Motor neuron (in vitro differentiated cells): ENCODE results near the gene FARSB. TPM values are rescaled to one million over a fixed set of nuclear protein-coding genes. Genes with fewer than 3 reads are reported as not detected.

ENCODE experiments used
- ATAC-seq, 8 experiments: fragments of 200-7000 bp; cut with Tn5 transposase; replicated peaks in 6 of 8; 2 replicates each; pipeline ENCODE4 v1.8.0; 2021; ENCODE audit warnings: mild to moderate bottlenecking in 8 of 8, moderate library complexity in 8 of 8
- H3K27ac ChIP-seq, 2 donors: fragments of 250-450 bp; sonication (Bioruptor Pico); 2 replicates each; pipeline ENCODE4 v1.9.0; 2021; ENCODE audit warnings: antibody characterized with exemption in 2 of 2, mild to moderate bottlenecking in 2 of 2, moderate library complexity in 1 of 2
- H3K4me1 ChIP-seq, 2 donors: fragments of 250-450 bp; sonication (Bioruptor Pico); replicated peaks in 1 of 2; 2 replicates each; pipeline ENCODE4 v1.6.1; 2021; ENCODE audit warnings: antibody characterized with exemption in 2 of 2, mild to moderate bottlenecking in 2 of 2, moderate library complexity in 1 of 2
- H3K4me3 ChIP-seq, 5 donors: fragments of 250-450 bp; sonication (Bioruptor Pico); 2 replicates each; pipeline ENCODE4 v1.9.0; 2021; ENCODE audit warnings: antibody characterized with exemption in 5 of 5, mild to moderate bottlenecking in 5 of 5, moderate library complexity in 4 of 5
- WGBS, 10 experiments: fragments of 450-650 bp; shearing (Covaris generic); methylation state at CpG; one replicate each; pipeline ENCODE4 v1.0.0; 2022; 5-methylcytosine and 5-hydroxymethylcytosine counted together
- in situ Hi-C, 9 experiments: fragments of 400-800 bp; cut with MboI; loops; one replicate each; pipeline ENCODE4 v1.15.0; 2021; ENCODE audit warnings: low sequenced_read_pairs in 9 of 9, low pct_unique_long_range_greater_than_20kb in 2 of 9; ENCODE audit not compliant: unreplicated experiment in 9 of 9
- total RNA-seq, 8 experiments: library from RNA; unstranded; fragments of 300-600 nt; gene quantifications; 2 replicates each; pipeline versions ENCODE4 v1.2.3 to v1.2.4, GENCODE V29; 2022

FARSB gene
- total RNA-seq, 8 experiments from 2014 or later, result 25.9 to 41.0 (median 32.7) TPM

DNA sequence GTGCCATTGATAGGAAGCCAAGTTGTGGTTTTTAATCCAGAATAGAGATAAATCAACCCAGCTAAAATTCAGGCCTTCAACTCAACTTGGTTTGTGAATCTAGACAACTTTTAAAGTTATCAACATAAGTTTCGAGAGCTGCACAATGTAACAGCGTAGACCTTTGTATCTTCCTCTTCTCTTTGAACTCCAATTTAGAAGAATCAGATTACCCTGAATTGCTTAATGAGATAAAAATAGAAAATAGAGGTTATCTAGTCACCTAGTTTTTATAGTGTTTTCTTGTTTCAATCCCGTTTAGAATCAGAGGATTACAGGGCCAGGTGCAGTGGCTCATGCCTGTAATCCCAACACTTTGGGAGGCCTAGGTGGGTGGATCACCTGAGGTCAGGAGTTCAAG, 27.9 kb upstream of the FARSB start:
- H3K27ac ChIP-seq, result no peak overlapping the region
- ATAC-seq, result no peak
- H3K4me1 ChIP-seq, result no peaks in the 10 kb centered on the region
- in situ Hi-C loops, result loop anchor here in 5 of 9 experiments (10.0 to 25.0 kb wide), 3 partner anchors 228 to 1103 kb away; no protein-coding TSS in a partner anchor
- no peak overlapping the region for H3K4me3 ChIP-seq
- whole genome bisulfite sequencing, 10 experiments, result 11 to 100% (median 83%) methylated on average over 1 to 3 of the region's 3 CpGs; no CpG with 5 or more reads in 1 of the 10 experiments

GRCh38 chr2:222677981-222678380, 22.1 kb upstream of the FARSB start:
- Histone ChIP-seq H3K27ac (no peak overlapping the region), H3K4me1 (no peaks in the 10 kb centered on the region), H3K4me3 (no peak overlapping the region)
- peak in 1 of 8 experiments; percentile 18 for ATAC-seq
- WGBS, 10 experiments, result 17 to 100% (median 68%) methylated on average over 1 to 3 of the region's 3 CpGs; no CpG with 5 or more reads in 2 of the 10 experiments
- in situ Hi-C loops, result loop anchor here in 4 of 9 experiments (25.0 kb wide), 2 partner anchors 234 to 1109 kb away; no protein-coding TSS in a partner anchor

- 74 to 100% (median 92%) methylated on average over 3 to 5 of the region's 5 CpGs; no CpG with 5 or more reads in 4 of the 10 experiments for WGBS, 10 experiments
- ATAC-seq, result no peak
- in situ Hi-C loops, result no loop called here
- H3K27ac ChIP-seq, result no peak overlapping the region
- no peak overlapping the region for H3K4me3 ChIP-seq
- H3K4me1 ChIP-seq, result no peaks in the 10 kb centered on the region
Observed at GRCh38 chr2:222673883-222674282, 18.0 kb upstream of the FARSB start.

- H3K4me1 ChIP-seq, result no peaks in the 10 kb centered on the region
- ATAC-seq, result no peak
- in situ Hi-C loops, result no loop called here
- WGBS, 10 experiments, result 80 to 100% (median 88%) methylated on average over 2 to 6 of the region's 7 CpGs; no CpG with 5 or more reads in 3 of the 10 experiments
- no peak overlapping the region for H3K27ac ChIP-seq
- H3K4me3 ChIP-seq, result no peak overlapping the region
Observed at GRCh38 chr2:222673273-222673672, 17.4 kb upstream of the FARSB start.

DNA sequence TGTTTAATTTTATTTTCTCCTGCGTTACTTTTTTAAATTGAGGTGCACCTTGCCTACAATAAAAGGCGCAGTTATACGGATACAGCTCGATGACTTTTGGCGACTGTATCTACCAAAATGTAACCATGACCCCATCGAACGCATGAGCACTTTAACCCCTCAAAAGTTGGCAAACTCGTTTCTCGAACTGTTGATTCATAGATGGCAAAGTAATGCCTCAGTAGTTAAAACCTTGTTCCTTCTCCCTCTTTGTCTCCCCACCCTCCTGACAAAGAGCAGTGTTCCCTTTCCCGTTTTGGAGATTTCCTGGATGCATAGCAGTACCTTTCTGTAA, 16.1 kb upstream of the FARSB start:
- 10 to 60% (median 43%) methylated on average over 1 to 10 of the region's 10 CpGs; no CpG with 5 or more reads in 1 of the 10 experiments for WGBS, 10 experiments
- H3K4me3 ChIP-seq, result peak overlapping the region in 1 of 5 donors; percentile 29
- in situ Hi-C loops, result no loop called here
- no peak overlapping the region for H3K27ac ChIP-seq
- ATAC-seq, result no peak
- peaks cover 0 to 3% of the 10 kb centered on the region in 2 donors for H3K4me1 ChIP-seq

- no peak within 1 kb of the TSS for H3K27ac ChIP-seq
- in situ Hi-C loops, result no loop called here
- H3K4me3 ChIP-seq, result peak within 1 kb of the TSS; percentile 20 to 29 (median 29)
- peak; percentile 85 to 96 (median 91) for ATAC-seq
- H3K4me1 ChIP-seq, result peaks cover 0 to 3% of the 10 kb centered on the region in 2 donors
- 0 to 51% (median 13%) methylated on average over 1 to 34 of the region's 66 CpGs; no CpG with 5 or more reads in 3 of the 10 experiments for WGBS, 10 experiments
Observed at GRCh38 chr2:222671259-222672067, 15.6 kb upstream of the FARSB start, which contains the start of gene MOGAT1. MOGAT1 (plus strand) TSS chr2:222671658; CDS start chr2:222671786, 128 bp downstream.

- Histone ChIP-seq H3K4me1 (peaks cover 0 to 3% of the 10 kb centered on the region in 2 donors), H3K4me3 (no peak overlapping the region), H3K27ac (no peak overlapping the region)
- ATAC-seq, result no peak
- 64 to 94% (median 91%) methylated on average over 3 to 7 of the region's 9 CpGs; no CpG with 5 or more reads in 1 of the 10 experiments for WGBS, 10 experiments
- in situ Hi-C loops, result no loop called here
Observed at GRCh38 chr2:222670191-222671038, 14.5 kb upstream of the FARSB start.

GRCh38 chr2:222669353-222669752, 13.5 kb upstream of the FARSB start:
- no peak for ATAC-seq
- no peak overlapping the region for H3K27ac ChIP-seq
- in situ Hi-C loops, result no loop called here
- no peak overlapping the region for H3K4me3 ChIP-seq
- peaks cover 0 to 3% of the 10 kb centered on the region in 2 donors for H3K4me1 ChIP-seq
- 67 to 100% (median 88%) methylated on average over 1 to 4 of the region's 4 CpGs; no CpG with 5 or more reads in 1 of the 10 experiments for WGBS, 10 experiments

DNA sequence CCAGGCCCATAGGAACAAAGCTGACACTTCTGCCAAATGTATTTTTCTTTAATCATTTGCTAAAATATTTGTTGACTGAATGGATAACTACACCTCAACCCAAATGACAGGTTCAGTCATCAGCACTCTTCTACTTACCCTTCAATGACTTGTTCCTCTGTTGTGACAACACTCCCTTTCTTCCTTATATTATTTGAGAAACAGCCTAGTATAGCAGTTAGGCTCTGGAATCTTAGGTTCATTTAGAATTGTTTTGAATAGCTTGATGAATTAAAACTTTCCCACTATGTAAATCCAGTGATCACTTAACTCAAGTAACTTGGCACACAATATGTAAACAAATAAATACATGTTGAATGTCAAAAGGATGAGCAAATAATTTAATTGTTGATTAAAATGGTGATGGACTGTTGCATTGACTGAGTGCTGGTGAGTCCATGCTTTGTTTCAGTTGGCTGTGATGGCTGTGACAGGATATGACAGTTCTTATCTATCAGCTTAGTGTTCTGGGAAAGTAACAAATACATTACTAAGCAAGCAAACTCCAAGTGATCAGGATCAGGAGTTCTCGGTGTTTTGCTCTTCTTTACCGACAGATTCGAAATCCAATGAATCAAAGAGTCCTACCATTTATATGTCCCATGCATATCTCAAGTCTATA, 12.7 kb upstream of the FARSB start:
- H3K27ac ChIP-seq, result no peak overlapping the region
- H3K4me1 ChIP-seq, result peaks cover 0 to 3% of the 10 kb centered on the region in 2 donors
- in situ Hi-C loops, result no loop called here
- no peak overlapping the region for H3K4me3 ChIP-seq
- 67 to 100% (median 87%) methylated on average over 1 to 3 of the region's 3 CpGs; no CpG with 5 or more reads in 2 of the 10 experiments for WGBS, 10 experiments
- no peak for ATAC-seq

DNA sequence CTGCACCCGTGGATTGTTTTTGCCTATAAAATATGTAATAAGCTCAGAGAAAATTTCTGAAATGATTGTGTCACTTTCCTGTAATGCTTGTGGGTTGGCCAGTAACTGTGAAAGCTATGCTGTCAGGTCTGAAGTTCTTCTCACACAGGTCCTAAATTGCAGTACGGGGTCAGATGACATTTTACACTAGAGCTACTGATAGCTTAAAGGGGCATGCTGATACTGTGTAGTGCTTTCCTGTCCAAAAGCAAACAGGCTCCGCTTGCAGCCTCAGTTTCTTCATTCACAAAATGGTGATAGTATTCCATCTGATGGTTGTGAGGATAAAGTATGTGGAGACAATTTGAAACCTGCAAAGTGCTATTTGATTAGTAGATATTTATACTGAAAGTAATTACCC, 7.6 kb upstream of the FARSB start:
- in situ Hi-C loops, result no loop called here
- Histone ChIP-seq H3K4me3 (no peak overlapping the region), H3K4me1 (peaks cover 0 to 3% of the 10 kb centered on the region in 2 donors), H3K27ac (no peak overlapping the region)
- WGBS, 10 experiments, result 40 to 100% (median 86%) methylated on average over 1 to 3 of the region's 3 CpGs; no CpG with 5 or more reads in 1 of the 10 experiments
- no peak for ATAC-seq

- Histone ChIP-seq H3K27ac (peak overlapping the region; percentile 99 to 100), H3K4me1 (peaks cover 7 to 13% of the 10 kb centered on the region in 2 donors), H3K4me3 (peak overlapping the region; percentile 69 to 88 (median 79))
- ATAC-seq, result peak; percentile 2 to 48 (median 41)
- in situ Hi-C loops, result no loop called here
- 0 to 93% (median 19%) methylated on average over 1 to 12 of the region's 13 CpGs for WGBS, 10 experiments
Observed at GRCh38 chr2:222656526-222657446, 894 bp upstream of the FARSB start.

DNA sequence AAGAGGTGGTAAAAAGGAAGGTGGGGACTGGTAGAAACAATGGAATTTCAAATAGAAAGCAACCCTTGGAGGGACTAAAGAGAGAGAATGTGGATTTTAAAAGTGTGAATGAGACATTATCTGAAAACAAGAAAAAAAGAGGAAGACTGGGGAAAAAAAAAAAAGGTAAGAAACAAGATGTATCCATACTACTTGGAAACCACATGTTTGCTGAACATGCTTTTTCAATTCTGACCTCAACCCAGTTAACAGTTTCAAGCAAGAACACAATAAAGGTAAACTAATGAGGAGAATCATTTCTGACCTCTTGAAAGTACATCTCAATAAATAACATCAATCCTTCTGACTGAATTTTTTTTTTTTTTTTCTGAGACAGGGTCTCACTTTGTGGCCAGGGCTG, 2.6 kb downstream of the FARSB start:
- Histone ChIP-seq H3K4me3 (no peak overlapping the region), H3K4me1 (peaks cover 7 to 13% of the 10 kb centered on the region in 2 donors), H3K27ac (no peak overlapping the region)
- no peak for ATAC-seq
- in situ Hi-C loops, result no loop called here
